ENCODE results near the gene GNAS. TPM values are rescaled to one million over a fixed set of nuclear protein-coding genes. Genes with fewer than 3 reads are reported as not detected.

Gene GNAS
- total and polyA plus RNA-seq, 9 of the 15 experiments (the other 6 are each of a cell fraction or from before 2014, with no cell fraction given) = 128 to 648 (median 266) TPM

GRCh38 chr20:58893355-58894120 lies 41.0 kb downstream of the GNAS start (continued):
- TF ChIP-seq RBM34 (IDR thresholded peaks at IDR 0.05; ENCODE audit: borderline replicate concordance, insufficient read depth, low read length) (no peak), ATF7 (IDR thresholded peaks at IDR 0.05) (peak; percentile 34; the same call in 1 of the 2 replicates), ATF1 (CRISPR knock-in tag; IDR thresholded peaks at IDR 0.05) (no peak), ATF1 (tag; IDR thresholded peaks at IDR 0.05) (peak; percentile 56), ZHX1 (conservative IDR thresholded peaks at IDR 0.05; ENCODE audit: low read length) (no peak), NCOA4 (IDR thresholded peaks at IDR 0.05; ENCODE audit: partially characterized antibody) (no peak), MEIS2 (IDR thresholded peaks at IDR 0.05; ENCODE audit: partially characterized antibody) (peak; percentile 25), FOXK1 (CRISPR knock-in tag; IDR thresholded peaks at IDR 0.05; ENCODE audit: borderline replicate concordance) (no peak), ETS2 (tag; IDR thresholded peaks at IDR 0.05; ENCODE audit: borderline replicate concordance, poor library complexity, severe bottlenecking) (no peak), ZNF124 (CRISPR knock-in tag; IDR thresholded peaks at IDR 0.05) (no peak), JUN (IDR thresholded peaks at IDR 0.05; ENCODE audit: borderline replicate concordance, low read depth, low read length) (no peak), JUN (CRISPR knock-in tag; IDR thresholded peaks at IDR 0.05; ENCODE audit: borderline replicate concordance) (no peak), FOXA3 (CRISPR knock-in tag; conservative IDR thresholded peaks at IDR 0.05 in 1 of 2, IDR thresholded peaks at IDR 0.05 in 1 of 2) (no peak), MAFF (IDR thresholded peaks at IDR 0.05; ENCODE audit: low read length) (no peak), CEBPB (tag; IDR thresholded peaks at IDR 0.05) (peak; percentile 21; the same call in 1 of the 2 replicates), LARP7 (IDR thresholded peaks at IDR 0.05) (no peak), NBN (IDR thresholded peaks at IDR 0.05; ENCODE audit: low read depth) (no peak), DPF2 (IDR thresholded peaks at IDR 0.05) (peak; percentile 45; the same call in 1 of the 2 replicates), SNRNP70 (optimal IDR thresholded peaks at IDR 0.05; ENCODE audit: low read depth, low read length) (no peak), ZNF584 (CRISPR knock-in tag; IDR thresholded peaks at IDR 0.05; ENCODE audit: low read depth) (no peak), BCLAF1 (IDR thresholded peaks at IDR 0.05; ENCODE audit: borderline replicate concordance in 1 of 2, control insufficient read depth in 1 of 2, low read depth in 2 of 2, low read length in 1 of 2) (no peak), ZNF316 (IDR thresholded peaks at IDR 0.05) (peak; percentile 31; the same call in 1 of the 2 replicates), TOE1 (IDR thresholded peaks at IDR 0.05; ENCODE audit: borderline replicate concordance) (no peak), TOE1 (CRISPR knock-in tag; IDR thresholded peaks at IDR 0.05; ENCODE audit: borderline replicate concordance, low read depth) (no peak), ZNF507 (tag; conservative IDR thresholded peaks at IDR 0.05) (no peak)
